ENCODE measurements around the gene PRKCZ. TPM values are rescaled to one million over a fixed set of nuclear protein-coding genes. Genes with fewer than 3 reads are reported as not detected.

The PRKCZ gene
- total and polyA plus RNA-seq, 2 experiments from 2014 or later: 1.4 to 2.8 TPM

DNA sequence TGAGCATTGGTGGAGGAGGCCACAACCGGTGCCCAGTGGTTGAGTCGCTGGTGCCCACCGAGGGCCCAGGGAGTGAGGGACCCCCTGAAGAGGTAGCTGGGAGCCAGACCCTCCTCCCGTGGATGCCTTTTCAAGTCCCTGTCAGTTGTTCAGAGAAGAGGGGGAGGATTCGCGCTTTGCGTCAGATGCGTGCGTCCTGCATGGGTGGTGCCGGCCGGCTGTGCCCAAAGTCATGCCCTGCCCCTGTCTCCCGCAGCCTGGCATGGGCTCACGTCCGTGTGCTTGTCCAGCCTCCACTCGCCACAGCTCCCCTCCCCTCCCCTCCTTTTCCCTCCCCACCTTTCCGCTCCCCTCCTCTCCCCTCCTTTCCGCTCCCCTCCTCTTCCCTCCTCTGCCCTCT is 45.2 kb downstream of the PRKCZ start:
- Histone ChIP-seq H3K27ac (no peak overlapping the region), H3F3A (ENCODE audit: insufficient read depth) (no peaks in the 10 kb centered on the region), H3K4me3 (no peak overlapping the region), H3K27me3 (replicated peaks; ENCODE audit: insufficient read depth) (0 out of 2 replicates have a peak, but pooled peaks cover under 1% of the 10 kb centered on the region), H3K79me2 (ENCODE audit: insufficient read depth) (no peaks in the 10 kb centered on the region), H3K36me3 (ENCODE audit: low read depth) (no peaks in the 10 kb centered on the region), H3K4me1 (ENCODE audit: insufficient read depth) (no peaks in the 10 kb centered on the region), H2AFZ (no peak overlapping the region), H3K9ac (no peak overlapping the region), H3K9me2 (ENCODE audit: insufficient read depth) (no peaks in the 10 kb centered on the region), H3K9me3 (ENCODE audit: low read depth) (no peaks in the 10 kb centered on the region), H3K4me2 (ENCODE audit: unreplicated experiment) (no peak overlapping the region), H4K20me1 (ENCODE audit: insufficient read depth) (no peaks in the 10 kb centered on the region)
- TF ChIP-seq EZH2 (IDR thresholded peaks at IDR 0.05; ENCODE audit: insufficient read depth, poor library complexity, severe bottlenecking) (no peak), EZH2phosphoT487 (IDR thresholded peaks at IDR 0.05; ENCODE audit: insufficient read depth, low read depth) (no peak)
- WGBS, 2 experiments (ENCODE audit: low coverage in 1 of 2, low lambda C conversion rate in 2 of 2, missing lambda C conversion rate in 2 of 2): 74 to 84% methylated on average over 11 to 17 of the region's 17 CpGs
- in situ Hi-C loops (cut with MboI): no loop called here
- DNase-seq: no peak

DNA sequence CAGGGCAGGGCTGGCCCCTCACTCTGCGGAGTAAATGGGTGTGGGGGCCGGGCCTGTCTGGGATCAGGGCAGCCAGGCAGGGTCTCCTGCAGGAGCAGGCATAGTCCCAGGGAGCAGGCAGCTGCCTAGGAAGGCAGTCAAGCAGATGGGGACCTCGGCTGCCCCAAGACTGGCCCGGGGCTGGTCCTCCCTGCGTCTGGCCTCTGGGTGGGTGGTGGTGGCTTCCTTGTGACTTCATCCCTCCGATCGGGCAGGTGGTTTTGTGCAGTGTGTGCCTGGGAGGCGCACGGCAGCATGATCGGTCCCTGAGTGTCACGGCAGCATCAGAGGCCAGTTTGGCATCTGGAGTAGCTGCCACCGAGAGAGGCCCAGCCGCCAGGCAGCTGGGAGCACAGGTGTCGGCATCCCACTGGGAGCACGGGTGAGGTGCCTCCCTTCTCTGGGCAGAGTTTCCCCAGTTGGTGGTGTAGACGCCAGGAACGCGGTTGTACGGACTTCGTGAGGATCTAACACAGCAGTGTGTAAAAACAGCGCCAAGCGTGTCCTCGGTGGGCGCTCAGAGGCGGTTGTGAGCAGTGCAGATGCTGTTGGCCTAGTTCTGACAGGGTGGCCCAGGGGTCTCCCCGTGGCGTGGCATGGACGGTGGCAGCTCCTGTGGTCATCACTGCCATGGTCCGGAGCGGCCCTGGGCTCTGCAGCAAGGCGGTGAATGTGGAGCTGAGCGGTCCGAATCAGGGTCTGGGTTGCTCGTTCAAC is 45.9 kb downstream of the PRKCZ start:
- Histone ChIP-seq H3K4me3 (no peak overlapping the region), H2AFZ (no peak overlapping the region), H3K27ac (no peak overlapping the region), H3K4me1 (ENCODE audit: insufficient read depth) (no peaks in the 10 kb centered on the region), H3K4me2 (ENCODE audit: unreplicated experiment) (no peak overlapping the region), H3K9ac (no peak overlapping the region), H3K27me3 (replicated peaks; ENCODE audit: insufficient read depth) (peaks cover 8% of the 10 kb centered on the region; the same call in 1 of the 2 replicates), H4K20me1 (ENCODE audit: insufficient read depth) (no peaks in the 10 kb centered on the region), H3K9me3 (ENCODE audit: low read depth) (no peaks in the 10 kb centered on the region), H3F3A (ENCODE audit: insufficient read depth) (no peaks in the 10 kb centered on the region), H3K36me3 (ENCODE audit: low read depth) (no peaks in the 10 kb centered on the region), H3K79me2 (ENCODE audit: insufficient read depth) (no peaks in the 10 kb centered on the region), H3K9me2 (ENCODE audit: insufficient read depth) (no peaks in the 10 kb centered on the region)
- in situ Hi-C loops (cut with MboI): no loop called here
- DNase-seq: no peak
- 71 to 74% methylated on average over 31 to 34 of the region's 34 CpGs for WGBS, 2 experiments (ENCODE audit: low coverage in 1 of 2, low lambda C conversion rate in 2 of 2, missing lambda C conversion rate in 2 of 2)
- TF ChIP-seq EZH2 (IDR thresholded peaks at IDR 0.05; ENCODE audit: insufficient read depth, poor library complexity, severe bottlenecking) (no peak), EZH2phosphoT487 (IDR thresholded peaks at IDR 0.05; ENCODE audit: insufficient read depth, low read depth) (no peak)

DNA sequence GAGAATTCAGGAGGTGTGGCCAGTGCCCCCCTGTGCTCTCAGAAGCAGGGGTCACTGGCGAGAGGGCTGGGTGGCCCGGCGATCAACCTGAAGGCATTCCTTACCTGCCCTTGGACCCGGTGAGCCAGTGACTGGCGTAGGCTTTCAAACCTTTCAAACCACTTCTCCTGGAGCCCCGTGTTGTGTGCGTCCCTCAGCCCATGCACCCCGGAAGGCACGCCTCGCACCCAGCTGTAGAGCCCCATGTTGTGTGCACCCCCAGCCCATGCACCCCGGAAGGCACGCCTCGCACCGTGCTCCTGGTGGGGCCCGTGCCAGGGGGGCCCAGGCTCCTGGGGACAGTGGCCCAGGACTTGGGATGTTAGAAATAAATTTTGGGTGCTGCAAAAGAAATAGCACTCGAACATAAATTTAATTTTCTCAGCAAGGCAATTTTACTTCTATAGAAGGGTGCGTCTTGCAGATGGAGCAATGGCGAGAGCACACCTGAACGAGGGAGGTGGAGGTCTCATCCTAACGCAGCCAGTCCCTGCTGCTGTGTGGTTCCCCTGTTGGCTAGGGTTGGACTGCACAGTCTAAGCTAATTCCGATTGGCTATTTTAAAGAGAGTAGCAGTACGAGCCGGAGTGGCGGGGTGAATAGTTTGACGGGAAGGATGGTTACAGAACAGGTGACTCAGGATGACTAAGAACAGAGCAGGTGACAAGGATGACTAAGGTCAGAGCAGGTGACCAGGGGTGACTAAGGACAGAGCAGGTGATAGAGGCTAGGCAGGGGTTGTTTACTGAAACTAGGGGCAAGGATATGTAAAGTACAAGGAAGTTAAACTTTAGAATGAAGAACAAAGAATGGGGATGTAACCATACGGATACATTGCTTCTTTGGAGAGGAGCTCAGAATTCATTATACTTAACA is 47.4 kb downstream of the PRKCZ start:
- 90 to 91% methylated on average over 24 to 25 of the region's 26 CpGs for WGBS, 2 experiments (ENCODE audit: low coverage in 1 of 2, low lambda C conversion rate in 2 of 2, missing lambda C conversion rate in 2 of 2)
- no peak overlapping the region for H2AFZ ChIP-seq
- in situ Hi-C loops (cut with MboI): no loop called here
- no peaks in the 10 kb centered on the region for H3K79me2 ChIP-seq (ENCODE audit: insufficient read depth)
- no peaks in the 10 kb centered on the region for H3F3A ChIP-seq (ENCODE audit: insufficient read depth)
- H3K9ac ChIP-seq: no peak overlapping the region
- H4K20me1 ChIP-seq (ENCODE audit: insufficient read depth): no peaks in the 10 kb centered on the region
- H3K9me3 ChIP-seq (ENCODE audit: low read depth): no peaks in the 10 kb centered on the region
- DNase-seq: no peak
- H3K4me2 ChIP-seq (ENCODE audit: unreplicated experiment): no peak overlapping the region
- H3K4me3 ChIP-seq: no peak overlapping the region
- H3K9me2 ChIP-seq (ENCODE audit: insufficient read depth): no peaks in the 10 kb centered on the region
- no peak for TF ChIP-seq EZH2phosphoT487 (IDR thresholded peaks at IDR 0.05; ENCODE audit: insufficient read depth, low read depth)
- no peak for TF ChIP-seq EZH2 (IDR thresholded peaks at IDR 0.05; ENCODE audit: insufficient read depth, poor library complexity, severe bottlenecking)
- no peak overlapping the region for H3K27ac ChIP-seq
- H3K27me3 ChIP-seq (replicated peaks; ENCODE audit: insufficient read depth): peaks cover 14% of the 10 kb centered on the region; the same call in 1 of the 2 replicates
- H3K4me1 ChIP-seq (ENCODE audit: insufficient read depth): no peaks in the 10 kb centered on the region
- no peaks in the 10 kb centered on the region for H3K36me3 ChIP-seq (ENCODE audit: low read depth)

DNA sequence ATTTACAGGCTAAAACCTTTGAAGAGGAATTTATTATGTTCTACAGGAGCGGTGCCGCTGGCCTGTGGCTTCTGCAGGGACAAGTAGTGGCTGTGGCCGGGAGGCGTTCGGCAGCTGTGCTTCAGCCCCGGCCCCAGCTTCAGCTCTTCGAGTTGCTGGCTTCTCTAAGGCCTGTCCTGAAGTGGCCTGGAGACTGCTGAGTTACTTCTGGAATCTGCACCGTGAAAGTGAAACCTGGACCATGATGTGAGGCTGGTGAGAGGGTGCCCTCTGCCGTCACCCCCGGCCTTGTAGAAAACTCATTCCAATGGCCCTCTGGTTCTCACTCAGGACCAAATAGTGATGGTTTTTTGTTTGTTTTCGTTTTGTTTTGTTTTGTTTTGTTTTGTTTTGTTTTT is 48.1 kb downstream of the PRKCZ start:
- in situ Hi-C loops (cut with MboI): no loop called here
- Histone ChIP-seq H4K20me1 (ENCODE audit: insufficient read depth) (no peaks in the 10 kb centered on the region), H3F3A (ENCODE audit: insufficient read depth) (no peaks in the 10 kb centered on the region), H3K4me2 (ENCODE audit: unreplicated experiment) (no peak overlapping the region), H3K27me3 (replicated peaks; ENCODE audit: insufficient read depth) (peaks cover 14% of the 10 kb centered on the region; the same call in 1 of the 2 replicates), H3K27ac (no peak overlapping the region), H3K79me2 (ENCODE audit: insufficient read depth) (no peaks in the 10 kb centered on the region), H3K4me3 (no peak overlapping the region), H2AFZ (no peak overlapping the region), H3K9ac (no peak overlapping the region), H3K36me3 (ENCODE audit: low read depth) (no peaks in the 10 kb centered on the region), H3K4me1 (ENCODE audit: insufficient read depth) (no peaks in the 10 kb centered on the region), H3K9me3 (ENCODE audit: low read depth) (no peaks in the 10 kb centered on the region), H3K9me2 (ENCODE audit: insufficient read depth) (no peaks in the 10 kb centered on the region)
- WGBS, 2 experiments (ENCODE audit: low coverage in 1 of 2, low lambda C conversion rate in 2 of 2, missing lambda C conversion rate in 2 of 2): 81 to 83% methylated on average over 11 of the region's 11 CpGs
- no peak for DNase-seq
- TF ChIP-seq EZH2 (IDR thresholded peaks at IDR 0.05; ENCODE audit: insufficient read depth, poor library complexity, severe bottlenecking) (no peak), EZH2phosphoT487 (IDR thresholded peaks at IDR 0.05; ENCODE audit: insufficient read depth, low read depth) (no peak)

Data from GM23248 (cell line).